DMS79 treated with DMSO at 0.1 percent for 48 hours (cell line): ENCODE measurements around the gene ZNF534.
"Not testable (repeated sequence)": the region's sequence is repeated elsewhere in the genome, so short reads cannot be mapped to it uniquely, and the experiment has no call there.

Experiments
- DNase-seq: peaks from one replicate; lab custom pipeline; 2025; lab: John Stamatoyannopoulos, UW

ZNF534 gene

GRCh38 chr19:52498571-52498970 lies 69.6 kb downstream of the ZNF534 start:
- DNase-seq: no peak

DNA sequence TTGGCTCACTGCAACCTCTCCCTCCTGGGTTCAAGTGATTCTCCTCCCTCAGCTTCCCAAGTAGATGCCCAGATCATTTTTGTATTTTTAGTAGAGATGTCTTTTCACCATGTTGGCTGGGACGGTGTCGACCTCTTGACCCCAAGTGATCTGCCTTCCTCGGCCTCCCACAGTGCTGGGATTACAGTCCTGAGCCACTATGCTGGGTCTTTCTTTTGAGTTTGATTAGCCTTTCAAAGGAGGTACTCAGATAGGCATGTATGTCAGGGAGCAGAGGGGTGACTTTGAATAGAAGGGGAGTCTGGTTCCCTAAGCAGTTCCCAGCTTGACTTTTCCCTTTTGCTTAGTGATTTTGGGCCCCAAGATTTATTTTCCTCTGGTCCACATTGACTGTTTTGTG lies 71.5 kb downstream of the ZNF534 start:
- DNase-seq: not testable (repeated sequence)

DNA sequence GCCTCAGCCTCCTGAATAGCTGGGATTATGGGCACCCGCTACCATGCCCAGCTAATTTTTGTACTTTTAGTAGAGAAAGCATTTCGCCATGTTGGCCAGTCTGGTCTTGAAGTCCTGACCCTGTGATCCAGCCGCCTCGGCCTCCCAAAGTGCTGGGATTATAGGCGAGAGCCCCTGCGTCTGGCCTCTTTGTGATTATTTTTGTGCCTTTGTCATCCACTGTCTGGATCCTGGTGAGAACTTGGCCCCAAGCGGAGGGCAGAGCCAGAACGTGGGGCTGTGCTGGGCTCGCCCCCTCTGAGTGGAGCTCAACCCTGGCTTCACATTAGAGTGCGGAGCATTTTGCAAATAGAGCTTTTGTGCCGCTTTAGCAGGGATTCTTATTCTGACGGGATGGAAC lies 72.0 kb downstream of the ZNF534 start:
- DNase-seq: not testable (repeated sequence)
